DND-41 (cell line): Measurements from ENCODE around the gene SEMA4G.

ENCODE experiments used
- EZH2 ChIP-seq: IDR thresholded peaks from 3 replicates; pipeline ENCODE4 v1.6.1; 2012; ENCODE audit warnings: borderline replicate concordance, low read depth, mild to moderate bottlenecking, moderate library complexity, low read length, inconsistent platforms; ENCODE audit not compliant: severe bottlenecking
- TF ChIP-seq, protein P1 (sequence below): IDR thresholded peaks from 2 replicates; pipeline ENCODE4 v1.5.1; 2012; ENCODE audit warnings: borderline replicate concordance, low read length, moderate library complexity, mild to moderate bottlenecking; ENCODE audit not compliant: poor library complexity, severe bottlenecking; ENCODE audit errors: extremely low read depth

GRCh38 chr10:100986952-100987684, 17.8 kb downstream of the SEMA4G start, which contains the start of the genes MRPL43 and TWNK:
- TF ChIP-seq, protein P1, sequence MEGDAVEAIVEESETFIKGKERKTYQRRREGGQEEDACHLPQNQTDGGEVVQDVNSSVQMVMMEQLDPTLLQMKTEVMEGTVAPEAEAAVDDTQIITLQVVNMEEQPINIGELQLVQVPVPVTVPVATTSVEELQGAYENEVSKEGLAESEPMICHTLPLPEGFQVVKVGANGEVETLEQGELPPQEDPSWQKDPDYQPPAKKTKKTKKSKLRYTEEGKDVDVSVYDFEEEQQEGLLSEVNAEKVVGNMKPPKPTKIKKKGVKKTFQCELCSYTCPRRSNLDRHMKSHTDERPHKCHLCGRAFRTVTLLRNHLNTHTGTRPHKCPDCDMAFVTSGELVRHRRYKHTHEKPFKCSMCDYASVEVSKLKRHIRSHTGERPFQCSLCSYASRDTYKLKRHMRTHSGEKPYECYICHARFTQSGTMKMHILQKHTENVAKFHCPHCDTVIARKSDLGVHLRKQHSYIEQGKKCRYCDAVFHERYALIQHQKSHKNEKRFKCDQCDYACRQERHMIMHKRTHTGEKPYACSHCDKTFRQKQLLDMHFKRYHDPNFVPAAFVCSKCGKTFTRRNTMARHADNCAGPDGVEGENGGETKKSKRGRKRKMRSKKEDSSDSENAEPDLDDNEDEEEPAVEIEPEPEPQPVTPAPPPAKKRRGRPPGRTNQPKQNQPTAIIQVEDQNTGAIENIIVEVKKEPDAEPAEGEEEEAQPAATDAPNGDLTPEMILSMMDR = no peak
- no peak for TF ChIP-seq EZH2
